PC-3 (cell line): Measurements from ENCODE around the gene MRI1. TPM values are rescaled to one million over a fixed set of nuclear protein-coding genes. Genes with fewer than 3 reads are reported as not detected.

ENCODE experiments used
- ATAC-seq: fragments of 200-7000 bp; cut with Tn5 transposase; 2 replicates; pipeline ENCODE4 v1.9.1; 2020; ENCODE audit warnings: mild to moderate bottlenecking, moderate library complexity
- BruUV-seq: library from RNA; stranded (reverse); fragments of 400-500 nt; replicated peaks from 2 replicates; lab custom pipeline; 2021; lab: Mats Ljungman, UMichigan
- CTCF ChIA-PET: fragments of 300-600 bp; sonication (Branson Sonifier 250); formaldehyde crosslinking; loops from one replicate; lab custom pipeline; 2022; ENCODE audit warnings: antibody characterized with exemption; lab: Charles Lee
- POLR2A ChIA-PET: fragments of 300-600 bp; sonication (Branson Sonifier 250); formaldehyde crosslinking; loops from one replicate; lab custom pipeline; 2022; ENCODE audit warnings: antibody characterized with exemption; ENCODE audit not compliant: unreplicated experiment; lab: Charles Lee
- DNase-seq: peaks from one replicate; pipeline ENCODE4 v3.0.0-alpha.2; 2015
- H2AFZ ChIP-seq: fragments of 300-600 bp; sonication (generic); 2 replicates; pipeline ENCODE4 v1.6.0; 2016; ENCODE audit warnings: antibody characterized with exemption, low read length
- H3F3A ChIP-seq: fragments of 300-600 bp; sonication (generic); one replicate; pipeline ENCODE4 v1.6.0; 2017; ENCODE audit warnings: antibody characterized with exemption, low read length, control low read depth, mild to moderate bottlenecking; ENCODE audit not compliant: unreplicated experiment
- H3K27ac ChIP-seq: fragments of 300-600 bp; sonication (generic); 2 replicates; pipeline ENCODE4 v1.5.1; 2016; ENCODE audit warnings: mild to moderate bottlenecking, low read length
- H3K27me3 ChIP-seq: fragments of 300-600 bp; sonication (generic); 2 replicates; pipeline ENCODE4 v1.6.1; 2016; ENCODE audit warnings: low read length, mixed read lengths
- H3K36me3 ChIP-seq: fragments of 300-600 bp; sonication (generic); 2 replicates; pipeline ENCODE4 v1.6.1; 2016; ENCODE audit warnings: low read depth, mixed run types, low read length, mixed read lengths
- H3K4me1 ChIP-seq: fragments of 300-600 bp; sonication (generic); 2 replicates; pipeline ENCODE4 v1.5.1; 2016; ENCODE audit warnings: low read length; ENCODE audit not compliant: insufficient read depth
- H3K4me2 ChIP-seq: fragments of 300-600 bp; sonication (generic); 2 replicates; pipeline ENCODE4 v1.6.0; 2016; ENCODE audit warnings: low read length
- H3K4me3 ChIP-seq: fragments of 300-600 bp; sonication (generic); 2 replicates; pipeline ENCODE4 v1.5.1; 2016; ENCODE audit warnings: mild to moderate bottlenecking, low read length, mixed read lengths
- H3K79me2 ChIP-seq: fragments of 300-600 bp; sonication (generic); 2 replicates; pipeline ENCODE4 v1.6.1; 2017; ENCODE audit warnings: low read length, mixed read lengths
- H3K9ac ChIP-seq: fragments of 300-600 bp; sonication (generic); 2 replicates; pipeline ENCODE4 v1.6.0; 2016; ENCODE audit warnings: mild to moderate bottlenecking, low read length
- H3K9me2 ChIP-seq: fragments of 300-600 bp; sonication (generic); replicated peaks from 2 replicates; pipeline ENCODE4 v1.6.1; 2016; ENCODE audit warnings: mixed run types, low read length, mixed read lengths
- H3K9me3 ChIP-seq: fragments of 300-600 bp; sonication (generic); 2 replicates; pipeline ENCODE4 v1.6.1; 2016; ENCODE audit warnings: low read length, mixed read lengths
- H4K20me1 ChIP-seq: fragments of 300-600 bp; sonication (generic); 2 replicates; pipeline ENCODE4 v1.6.1; 2016; ENCODE audit warnings: low read length, mixed read lengths
- EZH2 ChIP-seq: fragments of 300-600 bp; sonication (generic); IDR thresholded peaks from one replicate; pipeline ENCODE4 v1.6.1; 2017; ENCODE audit warnings: antibody characterized with exemption, mild to moderate bottlenecking, low read length; ENCODE audit not compliant: unreplicated experiment
- EZH2phosphoT487 ChIP-seq: fragments of 300-600 bp; sonication (generic); IDR thresholded peaks from 2 replicates; pipeline ENCODE4 v1.6.1; 2018; ENCODE audit warnings: mild to moderate bottlenecking, antibody characterized with exemption, low read length, borderline replicate concordance
- intact Hi-C: fragments of 100-400 bp; cut with micrococcal nuclease; formaldehyde crosslinking; loops from 2 replicates; pipeline ENCODE4 v1.9.0; 2023
- total RNA-seq: library from RNA; depleted of rRNA; stranded (reverse); fragments of >200 nt; gene quantifications from 2 replicates; pipeline ENCODE4 v1.2.3, GENCODE V29; 2014
- TF ChIP-seq, protein P1 (sequence below): fragments of 300-600 bp; sonication (generic); conservative IDR thresholded peaks from 2 replicates; pipeline ENCODE4 v1.5.1; 2017; ENCODE audit warnings: antibody characterized with exemption, low read depth, mild to moderate bottlenecking, low read length

Gene MRI1
- total RNA-seq, 1 experiment from 2014 or later, result 85.2 TPM

DNA sequence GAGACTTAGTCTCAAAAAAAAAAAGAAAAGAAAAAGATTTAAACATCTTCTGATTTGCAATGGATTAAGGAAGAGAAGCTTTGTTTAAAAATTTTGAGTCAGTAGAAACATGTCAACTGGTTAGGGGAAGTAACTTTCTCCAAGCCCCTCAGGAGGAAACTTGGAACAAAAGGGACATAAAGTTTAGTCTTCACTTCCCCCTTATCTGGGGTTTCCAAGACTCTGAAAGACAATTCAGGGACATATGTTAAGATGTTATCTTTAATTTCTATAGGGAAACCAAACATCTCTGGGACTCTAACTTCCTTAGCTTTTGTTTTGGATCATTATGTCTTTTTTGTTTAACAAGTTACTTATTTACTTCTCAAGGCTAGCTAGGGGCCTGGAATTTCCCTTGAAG lies 20.1 kb upstream of the MRI1 start:
- no peak for ATAC-seq
- Histone ChIP-seq H3K27me3 (no peaks in the 10 kb centered on the region), H3K36me3 (no peaks in the 10 kb centered on the region), H2AFZ (no peak overlapping the region), H4K20me1 (no peaks in the 10 kb centered on the region), H3K4me3 (no peak overlapping the region), H3K4me1 (peaks cover 20% of the 10 kb centered on the region), H3K9me2 (no peaks in the 10 kb centered on the region), H3K4me2 (no peak overlapping the region), H3F3A (no peaks in the 10 kb centered on the region), H3K9me3 (no peaks in the 10 kb centered on the region), H3K79me2 (peaks cover 13% of the 10 kb centered on the region), H3K9ac (no peak overlapping the region), H3K27ac (no peak overlapping the region)
- ChIA-PET CTCF (no interaction called here), POLR2A (no interaction called here)
- BruUV-seq, result no TSS peak
- intact Hi-C loops, result no loop called here
- DNase-seq, result no peak
- no peak for TF ChIP-seq EZH2phosphoT487
- TF ChIP-seq EZH2, result no peak

DNA sequence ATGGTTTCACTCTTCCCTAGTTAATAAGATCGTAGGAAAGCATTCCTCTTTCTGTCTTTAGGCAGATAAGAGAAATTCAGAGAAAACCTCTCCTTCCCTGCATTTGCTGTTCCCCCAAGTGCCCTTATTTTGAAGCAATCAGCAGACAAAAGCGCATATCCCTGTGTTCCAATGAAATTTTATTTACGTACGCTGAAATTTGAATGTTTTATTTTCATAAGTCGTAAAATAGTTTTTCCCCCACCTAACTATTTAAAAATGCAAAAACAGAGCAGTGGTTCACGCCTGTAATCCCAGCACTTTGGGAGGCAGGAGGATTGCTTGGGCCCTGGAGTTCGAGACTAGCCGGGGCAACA lies 17.2 kb upstream of the MRI1 start:
- Histone ChIP-seq H2AFZ (peak overlapping the region; percentile 46; the same call in 1 of the 2 replicates), H3K36me3 (no peaks in the 10 kb centered on the region), H3K27me3 (no peaks in the 10 kb centered on the region), H3F3A (no peaks in the 10 kb centered on the region), H4K20me1 (no peaks in the 10 kb centered on the region), H3K4me1 (peaks cover 21% of the 10 kb centered on the region), H3K9ac (no peak overlapping the region), H3K4me3 (peak overlapping the region; percentile 42), H3K9me2 (no peaks in the 10 kb centered on the region), H3K4me2 (peak overlapping the region; percentile 29; the same call in 1 of the 2 replicates), H3K9me3 (no peaks in the 10 kb centered on the region), H3K27ac (no peak overlapping the region), H3K79me2 (peaks cover 21% of the 10 kb centered on the region)
- BruUV-seq, result TSS peak; percentile 79
- intact Hi-C loops, result no loop called here
- DNase-seq (no peak), ATAC-seq (no peak)
- TF ChIP-seq EZH2, result no peak
- no peak for TF ChIP-seq EZH2phosphoT487
- TF ChIP-seq, protein P1, sequence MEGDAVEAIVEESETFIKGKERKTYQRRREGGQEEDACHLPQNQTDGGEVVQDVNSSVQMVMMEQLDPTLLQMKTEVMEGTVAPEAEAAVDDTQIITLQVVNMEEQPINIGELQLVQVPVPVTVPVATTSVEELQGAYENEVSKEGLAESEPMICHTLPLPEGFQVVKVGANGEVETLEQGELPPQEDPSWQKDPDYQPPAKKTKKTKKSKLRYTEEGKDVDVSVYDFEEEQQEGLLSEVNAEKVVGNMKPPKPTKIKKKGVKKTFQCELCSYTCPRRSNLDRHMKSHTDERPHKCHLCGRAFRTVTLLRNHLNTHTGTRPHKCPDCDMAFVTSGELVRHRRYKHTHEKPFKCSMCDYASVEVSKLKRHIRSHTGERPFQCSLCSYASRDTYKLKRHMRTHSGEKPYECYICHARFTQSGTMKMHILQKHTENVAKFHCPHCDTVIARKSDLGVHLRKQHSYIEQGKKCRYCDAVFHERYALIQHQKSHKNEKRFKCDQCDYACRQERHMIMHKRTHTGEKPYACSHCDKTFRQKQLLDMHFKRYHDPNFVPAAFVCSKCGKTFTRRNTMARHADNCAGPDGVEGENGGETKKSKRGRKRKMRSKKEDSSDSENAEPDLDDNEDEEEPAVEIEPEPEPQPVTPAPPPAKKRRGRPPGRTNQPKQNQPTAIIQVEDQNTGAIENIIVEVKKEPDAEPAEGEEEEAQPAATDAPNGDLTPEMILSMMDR, result no peak
- POLR2A ChIA-PET, result interaction anchor here (1.5 kb wide), 1 partner anchor 15 kb away, joined by 7 read pairs; no protein-coding TSS in a partner anchor
- CTCF ChIA-PET, result interaction anchor here (1.8 kb wide), 1 partner anchor 26 kb away, joined by 8 read pairs; no protein-coding TSS in a partner anchor

DNA sequence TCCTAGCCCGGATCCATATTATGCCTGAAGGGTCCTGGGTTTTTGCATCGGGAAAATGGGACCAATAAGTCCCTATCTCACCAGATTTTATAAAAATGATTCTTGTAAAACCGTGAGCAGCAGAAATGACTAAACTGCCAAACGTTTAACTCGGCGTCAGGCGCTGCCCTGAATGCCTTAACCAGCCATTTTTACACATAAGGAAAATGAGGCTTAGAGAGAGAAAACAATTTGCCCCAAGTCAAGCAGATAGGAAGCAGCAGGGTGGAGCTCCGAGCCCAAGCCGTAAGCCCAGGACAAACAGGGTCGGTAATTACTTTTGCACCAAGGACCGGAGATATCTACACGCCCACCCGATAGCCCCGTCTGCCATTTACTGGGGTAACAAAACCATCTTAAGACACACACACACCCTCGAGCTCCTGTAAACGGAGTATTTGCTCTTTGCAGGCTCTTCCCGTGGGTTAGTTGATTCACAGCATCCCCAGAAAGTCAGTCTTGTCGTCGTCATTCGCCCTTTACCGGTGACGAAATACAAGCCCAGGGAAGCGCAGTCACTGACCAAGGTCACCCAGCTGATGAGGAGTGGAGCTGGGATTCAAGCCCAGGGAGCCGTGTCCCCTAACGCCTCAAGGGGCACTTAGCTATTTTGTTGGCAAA lies 16.0 kb upstream of the MRI1 start:
- TSS peak; percentile 90 for BruUV-seq
- intact Hi-C loops, result no loop called here
- Histone ChIP-seq H3F3A (no peaks in the 10 kb centered on the region), H3K27ac (peak overlapping the region; percentile 61), H3K4me3 (peak overlapping the region; percentile 97), H4K20me1 (no peaks in the 10 kb centered on the region), H3K4me1 (peaks cover 9% of the 10 kb centered on the region; the same call in 1 of the 2 replicates), H2AFZ (peak overlapping the region; percentile 92), H3K9ac (peak overlapping the region; percentile 96), H3K79me2 (peaks cover 21% of the 10 kb centered on the region), H3K27me3 (no peaks in the 10 kb centered on the region), H3K4me2 (peak overlapping the region; percentile 88), H3K9me3 (no peaks in the 10 kb centered on the region), H3K36me3 (peaks cover 4% of the 10 kb centered on the region; the same call in 1 of the 2 replicates), H3K9me2 (no peaks in the 10 kb centered on the region)
- ATAC-seq, result no peak; the same call in 1 of the 2 replicates
- peak; percentile 25 for DNase-seq
- POLR2A ChIA-PET, result interaction anchor here (0.5 to 1.5 kb wide), 4 partner anchors 13 to 339 kb away, joined by 3 to 7 read pairs (median 4); partner anchors contain the start of gene C19orf53
- TF ChIP-seq, protein P1, result no peak
- no peak for TF ChIP-seq EZH2phosphoT487
- TF ChIP-seq EZH2, result no peak
- CTCF ChIA-PET, result interaction anchor here (0.6 to 1.8 kb wide), 2 partner anchors 15 to 27 kb away, joined by 3 to 8 read pairs; no protein-coding TSS in a partner anchor
